ENCODE results near the gene NRTN.
"Not testable (repeated sequence)": the region's sequence is repeated elsewhere in the genome, so short reads cannot be mapped to it uniquely, and the experiment has no call there.

NRTN gene, protein sequence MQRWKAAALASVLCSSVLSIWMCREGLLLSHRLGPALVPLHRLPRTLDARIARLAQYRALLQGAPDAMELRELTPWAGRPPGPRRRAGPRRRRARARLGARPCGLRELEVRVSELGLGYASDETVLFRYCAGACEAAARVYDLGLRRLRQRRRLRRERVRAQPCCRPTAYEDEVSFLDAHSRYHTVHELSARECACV

DNA sequence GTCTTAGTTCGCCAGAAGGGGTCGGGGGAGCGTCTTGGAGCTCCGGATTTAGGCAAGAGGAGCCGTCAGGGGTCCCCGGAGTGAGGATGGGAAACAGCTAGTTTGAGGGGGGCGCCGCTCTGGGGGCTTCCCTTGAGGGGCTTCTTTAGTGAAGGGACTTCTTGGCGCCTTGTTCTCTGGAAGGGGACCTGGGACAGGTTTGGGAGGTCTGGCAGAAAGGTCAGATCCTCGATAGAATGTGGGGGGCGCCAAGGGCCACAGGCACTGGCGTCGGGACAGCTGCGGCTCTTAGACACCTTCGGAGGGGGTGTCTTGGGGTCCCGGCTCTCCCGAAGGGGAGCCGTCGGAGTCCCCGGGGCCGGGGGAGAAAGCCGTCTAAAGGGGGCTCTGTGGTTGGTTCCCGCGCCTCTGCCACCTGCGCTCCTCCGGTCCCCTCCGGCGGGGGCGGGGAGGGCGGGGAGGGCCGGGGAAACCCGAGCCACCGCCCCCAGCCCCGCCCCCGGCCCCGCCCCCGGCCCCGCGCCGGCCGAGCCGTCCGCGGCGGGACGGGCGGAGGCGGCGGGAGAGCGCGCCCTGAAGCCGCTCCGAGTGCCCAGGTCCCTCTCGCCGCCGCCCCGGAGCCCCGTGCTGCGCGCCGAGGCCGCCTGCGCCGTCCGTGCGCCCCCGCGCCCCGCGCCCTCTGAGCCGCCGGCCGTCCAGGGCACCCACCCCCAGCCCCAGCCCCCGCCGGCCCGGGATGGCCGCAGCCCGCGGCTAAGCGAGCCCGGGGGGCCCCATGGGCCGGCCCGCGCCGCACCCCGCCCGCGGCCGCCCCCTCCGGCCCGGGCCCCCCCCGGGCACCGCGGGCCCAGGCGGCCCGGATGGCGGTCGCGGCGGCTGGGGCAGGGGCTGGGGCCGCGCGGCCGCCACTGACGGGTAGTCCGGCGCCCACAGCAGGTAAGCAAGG is at the start of gene NRTN:
Gene NRTN (plus strand): TSS at position 552 of the 946 bp plus-strand sequence. CDS start 19,099 bp downstream, outside the sequence.
- no peak for DNase-seq

DNA sequence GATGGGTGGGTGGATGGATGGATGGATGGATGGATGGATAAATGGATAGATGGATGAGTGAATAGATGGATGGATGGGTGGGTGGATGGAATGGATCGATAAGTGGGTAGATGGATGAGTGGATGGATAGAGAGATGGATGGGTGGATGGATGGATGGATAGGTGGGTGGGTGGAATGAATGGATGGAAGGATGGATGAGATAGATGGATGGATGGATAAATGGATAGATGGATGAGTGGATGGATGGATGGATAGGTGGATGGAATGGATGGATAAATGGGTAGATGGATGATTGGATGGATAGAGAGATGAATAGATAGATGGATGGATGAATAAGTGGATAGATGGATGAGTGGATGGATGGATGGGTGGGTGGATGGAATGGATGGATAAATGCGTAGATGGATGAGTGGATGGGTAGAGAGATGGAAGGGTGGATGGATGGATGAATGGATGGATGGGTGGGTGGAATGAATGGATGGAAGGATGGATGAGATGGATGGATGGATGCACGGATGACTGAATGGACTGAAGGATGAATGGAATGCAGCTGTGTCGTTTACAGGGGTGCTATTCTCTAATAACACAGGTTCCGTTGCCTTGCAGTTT is 42.2 kb upstream of the NRTN start:
- no peak for DNase-seq

DNA sequence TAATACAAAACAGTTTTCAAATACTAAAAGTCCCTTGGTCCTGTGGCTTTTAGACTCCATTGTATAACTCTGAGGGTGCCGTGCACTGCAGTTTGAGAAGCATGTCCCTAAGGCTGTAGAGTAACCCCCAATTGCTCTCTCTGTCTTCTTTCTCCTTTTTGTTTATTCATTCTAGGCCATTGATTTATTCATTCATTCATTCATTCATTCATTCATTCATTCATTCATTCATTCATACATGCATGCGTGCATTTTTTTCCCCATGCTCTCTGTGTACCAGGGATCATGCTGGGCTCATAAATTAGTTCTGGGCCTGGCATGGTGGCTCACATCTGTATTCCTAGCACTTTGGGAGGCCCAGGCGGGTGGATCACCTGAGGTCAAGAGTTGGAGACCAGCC is 39.6 kb upstream of the NRTN start:
- no peak for DNase-seq

DNA sequence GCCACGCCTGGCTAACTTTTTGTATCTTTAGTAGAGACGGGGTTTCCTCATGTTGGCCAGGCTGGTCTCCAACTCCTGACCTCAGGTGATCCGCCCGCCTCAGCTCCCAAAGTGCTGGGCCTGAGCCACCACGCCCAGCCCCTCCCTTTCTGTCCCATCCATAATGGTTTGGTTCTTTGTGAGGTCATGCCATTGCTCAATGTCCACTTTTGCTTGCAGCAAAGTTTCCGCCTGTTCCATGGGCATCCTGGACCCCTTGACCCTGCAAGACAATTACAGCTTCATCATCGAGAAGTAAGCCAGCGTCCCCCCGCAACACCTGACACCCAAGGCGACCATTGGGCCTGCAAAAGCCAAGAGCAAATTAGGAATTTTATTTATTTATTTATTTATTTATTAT is 36.9 kb upstream of the NRTN start:
- no peak for DNase-seq

DNA sequence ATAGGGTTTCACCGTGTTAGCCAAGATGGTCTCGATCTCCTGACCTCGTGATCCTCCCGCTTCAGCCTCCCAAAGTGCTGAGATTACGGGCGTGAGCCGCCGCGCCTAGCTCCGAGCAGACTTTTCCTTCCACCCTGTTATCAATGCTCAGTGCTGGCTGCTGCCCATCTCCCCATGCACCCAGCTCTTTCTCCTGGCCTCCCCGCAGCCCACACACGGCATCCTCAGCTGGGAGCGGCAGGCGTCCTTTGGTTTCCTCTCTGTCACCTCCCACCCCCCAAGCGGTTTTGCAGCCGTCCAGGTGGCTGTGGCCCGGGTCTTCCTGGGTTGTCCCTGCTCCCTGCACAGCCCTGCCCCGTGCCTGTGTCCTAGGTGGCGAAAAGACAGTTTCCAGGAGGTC is 32.5 kb upstream of the NRTN start:
- no peak for DNase-seq

DNA sequence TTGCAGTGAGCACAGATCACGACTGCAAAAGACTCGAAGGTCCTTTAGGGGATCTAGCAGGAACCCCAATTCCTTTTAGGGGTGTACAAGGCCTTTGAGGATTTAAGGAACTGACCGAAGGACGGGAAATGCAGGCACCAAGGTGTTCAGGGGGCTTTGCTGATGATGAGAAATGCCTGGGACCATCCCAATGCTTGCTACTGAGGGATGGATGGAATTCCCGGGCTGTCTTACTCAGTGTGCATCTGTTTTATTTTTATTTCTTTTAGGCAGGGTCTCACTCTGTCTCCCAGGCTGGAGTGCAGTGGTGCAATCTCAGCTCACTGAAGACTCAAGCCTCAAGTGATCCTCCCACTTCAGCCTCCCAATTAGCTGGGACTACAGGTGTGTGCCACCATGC is 31.6 kb upstream of the NRTN start:
- no peak for DNase-seq

DNA sequence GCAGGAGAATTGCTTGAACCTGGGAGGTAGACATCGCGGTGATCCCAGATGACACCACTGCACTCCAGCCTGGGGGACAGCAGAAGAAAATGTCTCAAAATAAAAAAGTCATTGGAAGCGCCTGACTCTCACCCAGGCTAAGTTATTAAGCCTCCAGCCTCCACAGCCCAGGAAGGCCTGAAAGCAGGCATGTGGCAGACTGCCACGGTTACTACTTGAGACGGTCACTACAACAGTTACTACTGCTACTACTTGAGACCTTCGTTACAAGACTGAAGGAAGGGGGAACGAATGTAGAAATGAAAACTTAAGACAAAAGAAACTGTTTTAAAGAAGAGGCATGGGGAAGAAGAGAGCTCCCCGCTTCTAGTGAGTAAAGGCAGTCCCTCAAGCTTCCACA is 29.9 kb upstream of the NRTN start:
- DNase-seq: no peak

DNA sequence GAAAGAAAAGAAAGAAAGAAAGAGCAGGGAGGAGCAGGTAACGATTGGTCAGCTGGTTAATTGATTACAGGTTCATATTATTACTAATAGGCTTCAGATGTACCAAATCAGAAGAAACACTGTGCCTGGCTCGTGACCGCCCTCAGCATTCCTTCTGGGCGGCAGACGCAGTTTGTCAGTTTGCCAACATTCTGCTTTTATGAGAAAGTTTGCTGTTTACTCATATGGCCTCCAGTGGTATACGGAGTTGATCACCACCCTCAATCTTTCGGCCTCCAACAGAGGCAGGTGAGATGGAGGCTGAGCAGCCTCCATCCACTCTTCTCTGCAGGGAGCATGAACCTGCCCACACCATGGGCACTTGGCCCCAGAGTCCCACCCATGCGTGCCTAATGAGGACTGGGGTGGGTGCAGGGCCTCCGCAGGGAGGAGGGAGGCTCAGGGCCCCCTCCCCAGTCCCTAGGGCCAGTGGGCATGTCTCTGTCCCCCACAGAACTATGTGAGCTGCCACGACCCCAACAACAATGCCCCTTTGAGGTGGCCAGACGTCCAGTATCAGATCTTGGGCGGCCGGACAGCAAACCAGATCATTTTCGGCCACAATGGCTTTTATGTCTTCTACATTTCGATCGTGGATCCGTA is 29.1 kb upstream of the NRTN start:
- no peak for DNase-seq

DNA sequence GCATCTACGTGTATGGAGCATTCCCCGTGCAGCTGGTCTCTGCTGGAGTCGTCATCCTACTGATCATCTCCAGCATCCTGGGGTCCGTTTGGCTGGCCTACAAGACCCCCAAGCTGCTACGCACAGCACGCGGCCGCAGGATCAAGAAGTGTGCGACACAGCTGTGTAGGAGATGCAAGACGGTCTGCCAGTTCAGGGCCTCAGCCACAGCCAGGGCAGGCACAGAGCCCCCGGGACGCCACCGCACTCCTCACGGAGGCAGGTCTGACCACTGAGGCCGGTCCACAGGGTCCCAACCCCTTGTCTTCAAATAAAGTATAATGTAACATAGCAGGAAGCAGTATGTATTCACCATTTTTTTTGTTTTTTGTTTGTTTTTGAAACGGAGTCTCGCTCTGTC is 26.5 kb upstream of the NRTN start:
- no peak for DNase-seq

DNA sequence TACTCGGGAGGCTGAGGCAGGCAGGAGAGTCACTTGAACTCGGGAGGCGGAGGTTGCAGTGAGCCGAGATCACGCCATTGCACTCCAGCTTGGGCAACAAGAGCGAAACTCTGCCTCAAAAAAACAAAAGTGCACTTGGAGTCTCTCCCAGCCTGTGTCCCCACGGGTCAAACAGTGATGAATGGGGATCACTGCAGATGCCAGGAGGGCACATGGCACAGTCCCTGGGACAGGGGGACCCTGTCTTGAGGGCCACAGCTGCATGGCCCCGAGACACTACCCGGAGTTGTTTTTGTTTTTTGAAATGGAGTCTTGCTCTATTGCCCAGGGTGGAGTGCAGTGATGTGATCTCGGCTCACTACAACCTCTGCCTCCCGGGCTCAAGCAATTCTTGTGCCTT is 24.0 kb upstream of the NRTN start:
- DNase-seq: not testable (repeated sequence)

DNA sequence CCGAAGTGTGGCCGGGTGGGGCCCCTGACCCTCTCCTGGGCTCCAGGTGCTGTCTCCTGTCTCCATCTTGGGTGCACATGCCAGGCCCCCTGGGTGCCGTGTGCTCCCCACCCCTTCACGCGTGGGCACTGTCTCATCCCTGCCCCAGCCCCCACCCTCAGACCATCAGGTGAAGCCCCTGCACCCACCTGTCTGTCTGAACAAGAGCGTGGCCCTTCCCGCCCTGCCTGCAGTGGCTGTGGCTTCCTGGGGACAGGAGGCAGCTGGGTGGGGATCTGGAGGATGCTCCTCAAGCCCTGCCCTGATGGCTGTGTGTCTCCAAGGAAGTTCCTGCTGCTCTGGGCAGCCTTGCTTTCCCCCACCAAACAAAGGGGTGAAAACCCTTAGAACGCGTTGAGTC is 22.5 kb upstream of the NRTN start:
- DNase-seq: no peak

DNA sequence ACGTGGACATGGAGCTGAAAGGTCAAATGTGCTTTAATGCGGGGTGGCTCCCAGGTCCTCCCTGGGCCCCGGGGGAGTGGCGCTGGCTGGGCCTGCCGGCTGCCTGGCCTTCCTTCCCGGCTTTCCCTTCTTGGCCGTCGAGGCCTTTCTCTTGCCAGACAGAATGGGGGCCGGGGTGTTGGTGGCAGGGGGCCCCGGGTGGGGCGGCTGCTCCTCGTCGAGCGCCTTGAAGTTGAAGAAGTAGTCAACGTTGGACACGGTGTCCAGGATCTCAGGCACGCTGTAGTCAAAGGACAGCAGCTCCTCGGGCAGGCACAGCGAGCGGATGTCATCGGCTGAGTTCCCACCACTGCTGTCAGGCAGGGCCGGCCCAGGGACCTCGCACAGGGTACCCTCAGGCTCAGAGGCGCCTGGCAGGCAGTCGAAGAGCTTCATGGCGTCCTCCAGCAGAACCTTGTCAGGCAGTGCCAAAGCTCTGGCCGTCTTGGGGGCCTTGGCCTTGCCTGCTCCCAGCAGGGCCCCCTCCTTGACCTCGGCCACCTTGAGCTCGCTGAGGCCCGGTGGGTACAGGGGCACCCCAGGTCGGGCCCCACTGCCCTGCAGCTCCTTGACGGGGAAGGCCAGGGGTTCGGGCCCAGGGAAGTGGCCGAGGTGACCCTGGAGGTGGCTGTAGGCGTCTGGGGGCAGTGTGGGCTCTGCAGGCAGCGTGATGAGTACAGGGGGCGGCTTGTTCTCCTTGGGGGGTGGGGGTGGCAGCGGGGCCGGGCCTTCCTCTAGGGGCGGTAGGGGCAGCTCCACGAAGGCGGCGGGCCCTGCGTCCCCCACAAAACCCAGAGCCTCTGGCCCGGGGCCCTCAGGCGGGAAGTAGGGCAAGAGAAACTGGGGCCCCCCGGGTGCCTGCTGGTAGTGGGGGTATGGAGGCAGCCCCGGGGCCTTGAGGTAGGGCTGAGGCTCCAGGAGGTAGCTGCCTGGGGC is 21.6 kb upstream of the NRTN start:
- no peak for DNase-seq

DNA sequence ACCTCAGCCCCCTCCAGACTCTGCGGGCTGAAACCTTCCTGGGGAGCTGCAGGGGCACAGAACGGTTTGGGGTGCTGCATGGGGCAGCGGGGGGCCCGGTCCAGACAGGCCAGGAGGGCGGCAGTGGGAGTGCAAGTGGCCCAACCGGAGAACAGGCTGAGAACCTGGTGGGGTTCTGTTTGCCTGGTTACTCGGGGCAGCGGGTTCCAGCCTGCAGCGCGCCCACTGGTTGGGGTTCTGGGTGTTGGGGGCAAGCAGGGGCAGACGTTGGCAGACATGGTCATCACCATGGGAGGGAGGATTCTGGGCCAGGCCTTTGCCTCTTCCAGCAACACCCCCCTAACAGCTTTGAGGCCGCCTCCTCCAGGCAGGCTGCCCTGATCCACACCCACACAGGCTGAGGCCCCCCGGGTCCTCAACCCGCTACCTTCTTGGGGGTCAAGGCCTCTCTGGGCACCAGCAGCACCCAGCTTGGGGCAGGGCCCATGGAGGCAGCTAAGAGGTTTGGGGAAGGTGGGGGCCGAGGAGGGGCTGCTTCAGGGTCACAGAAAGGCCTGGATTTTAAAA is 20.2 kb upstream of the NRTN start, which contains the start of gene PRR22:
Gene PRR22 (minus strand): TSS at position 166 of the 567 bp plus-strand sequence. CDS start 86 bp downstream, at position 80.
- DNase-seq: no peak

DNA sequence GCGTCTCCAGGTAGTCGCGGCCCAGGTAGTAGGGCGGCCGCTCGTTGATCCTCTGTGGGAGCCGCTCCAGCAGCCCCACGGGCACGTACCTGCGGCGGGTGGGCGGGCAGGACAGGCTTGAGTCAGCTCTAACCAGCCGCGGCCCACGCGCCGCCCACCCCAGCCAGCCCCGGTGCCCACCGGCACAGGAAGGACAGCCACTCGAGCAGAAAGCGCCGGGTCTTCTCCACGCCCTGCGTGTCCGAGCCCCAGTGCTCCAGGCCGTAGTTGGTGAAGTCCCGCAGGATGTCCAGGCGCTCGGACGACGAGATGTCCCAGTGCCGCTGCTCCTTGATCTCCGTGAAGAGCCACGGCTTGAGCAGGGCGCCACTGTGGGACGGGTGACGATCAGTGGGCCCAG is 19.4 kb upstream of the NRTN start:
- no peak for DNase-seq

DNA sequence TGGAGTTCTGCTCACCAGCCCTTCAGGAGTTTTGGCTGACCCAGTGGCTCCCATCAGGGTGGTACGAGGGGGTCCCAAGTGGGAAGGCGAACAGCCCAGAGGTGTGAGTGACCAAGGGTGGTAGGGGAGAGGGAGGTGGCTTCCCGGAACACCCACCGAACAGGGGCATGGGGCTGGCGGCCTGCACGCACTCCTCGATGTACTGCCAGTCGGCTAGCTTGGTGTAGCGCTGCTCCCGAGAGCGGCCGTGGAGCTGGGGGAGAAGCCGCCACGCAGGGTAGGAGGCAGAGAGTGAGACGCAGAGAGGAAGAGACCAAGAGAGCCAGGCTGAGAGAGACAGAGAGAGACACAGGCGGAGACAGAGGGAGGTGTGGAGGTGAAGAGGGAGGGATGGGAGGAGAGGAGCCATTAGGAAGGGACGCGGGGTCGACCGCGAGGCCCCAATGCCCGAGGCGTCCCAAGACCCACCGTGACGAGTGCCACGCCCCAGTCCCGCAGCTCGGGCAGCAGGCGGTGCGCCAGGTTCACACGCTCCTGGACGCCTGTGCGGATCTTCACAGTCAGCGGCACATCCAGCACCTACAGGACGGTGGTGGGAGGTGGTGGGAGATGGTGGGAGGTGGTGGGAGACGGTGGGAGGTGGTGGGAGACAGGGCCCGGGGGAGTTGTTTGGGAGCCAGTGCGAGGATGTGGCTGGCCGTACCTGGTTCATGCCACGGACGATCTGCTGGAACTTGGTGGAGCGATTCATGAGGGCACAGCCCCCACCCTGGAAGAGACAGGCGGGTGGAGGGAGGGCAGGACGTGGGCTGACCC is 18.1 kb upstream of the NRTN start:
- no peak for DNase-seq

DNA sequence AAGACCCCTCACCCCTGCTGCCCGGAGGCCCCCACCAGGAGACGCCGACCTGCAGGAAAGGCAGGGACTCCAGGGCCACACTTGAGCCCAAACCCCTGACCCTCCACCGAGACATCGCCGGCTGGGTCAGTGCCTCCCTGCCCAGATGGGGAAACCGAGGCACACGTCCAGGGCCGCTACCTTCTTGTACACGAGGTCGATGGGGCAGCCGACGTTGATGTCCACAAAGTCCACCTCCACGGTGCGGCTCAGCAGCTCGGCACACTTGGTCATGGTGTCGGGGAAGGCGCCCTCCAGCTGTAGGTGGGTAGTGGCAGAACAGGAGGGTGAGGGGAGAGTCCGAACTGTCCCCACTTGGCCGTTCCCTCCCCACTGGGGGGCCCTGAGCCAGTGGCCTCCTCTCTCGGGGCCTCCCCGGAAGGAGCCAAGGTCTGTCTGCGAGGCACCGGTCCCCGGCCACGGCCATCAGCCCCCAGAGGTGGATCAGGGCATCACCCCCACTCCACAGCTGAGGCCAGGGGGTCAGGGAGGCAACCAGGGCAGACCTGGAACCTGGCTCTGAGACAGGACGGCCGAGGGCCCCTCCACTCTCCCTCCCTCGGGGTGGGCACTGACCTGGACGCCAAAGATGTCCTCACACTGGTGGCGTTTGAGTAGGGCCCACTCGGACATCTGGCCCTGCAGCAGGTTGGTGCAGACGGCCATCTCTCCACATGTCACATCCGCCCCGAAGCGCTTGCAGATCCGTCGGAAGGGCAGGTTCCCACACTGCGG is 17.3 kb upstream of the NRTN start:
- no peak for DNase-seq

DNA sequence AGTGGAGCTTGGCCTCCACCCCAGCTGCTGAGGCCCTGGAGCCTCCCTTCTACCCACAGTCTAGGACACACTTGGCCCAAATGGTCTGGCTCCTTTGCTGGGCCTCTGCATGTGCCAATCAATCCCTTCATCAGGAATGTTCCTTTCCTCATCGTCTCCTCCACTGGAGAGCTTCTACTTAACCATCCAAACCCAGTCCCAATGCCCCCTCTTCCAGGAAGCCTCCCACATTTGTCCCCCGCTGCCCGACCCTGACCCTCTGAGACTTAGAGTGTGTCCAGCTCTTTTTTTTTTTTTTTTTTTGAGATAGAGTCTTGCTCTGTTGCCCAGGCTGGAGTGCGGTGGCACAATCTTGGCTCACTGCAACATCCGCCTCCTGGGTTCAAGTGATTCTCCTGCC is 16.4 kb upstream of the NRTN start:
- DNase-seq: no peak

DNA sequence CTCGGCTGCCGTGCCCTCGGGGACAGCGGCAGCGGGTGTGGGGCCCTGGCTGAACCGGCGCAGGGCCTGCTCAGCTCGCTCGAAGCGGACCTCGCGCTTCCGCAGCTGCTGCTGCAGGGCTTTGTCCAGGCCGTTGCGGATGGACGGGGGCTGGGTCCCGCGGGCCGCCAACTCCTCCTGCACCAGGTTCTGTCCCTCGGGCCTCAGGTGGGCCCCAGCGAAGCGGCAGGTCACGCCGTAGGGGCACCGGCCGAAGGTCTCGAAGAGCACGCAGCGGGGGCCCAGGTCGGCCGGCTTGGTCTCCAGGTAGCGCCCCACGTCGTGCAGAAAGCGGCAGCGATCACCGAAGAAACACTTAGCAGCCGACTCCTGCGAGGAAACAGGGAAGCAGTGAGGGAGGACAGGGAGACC is 15.5 kb upstream of the NRTN start:
- no peak for DNase-seq

DNA sequence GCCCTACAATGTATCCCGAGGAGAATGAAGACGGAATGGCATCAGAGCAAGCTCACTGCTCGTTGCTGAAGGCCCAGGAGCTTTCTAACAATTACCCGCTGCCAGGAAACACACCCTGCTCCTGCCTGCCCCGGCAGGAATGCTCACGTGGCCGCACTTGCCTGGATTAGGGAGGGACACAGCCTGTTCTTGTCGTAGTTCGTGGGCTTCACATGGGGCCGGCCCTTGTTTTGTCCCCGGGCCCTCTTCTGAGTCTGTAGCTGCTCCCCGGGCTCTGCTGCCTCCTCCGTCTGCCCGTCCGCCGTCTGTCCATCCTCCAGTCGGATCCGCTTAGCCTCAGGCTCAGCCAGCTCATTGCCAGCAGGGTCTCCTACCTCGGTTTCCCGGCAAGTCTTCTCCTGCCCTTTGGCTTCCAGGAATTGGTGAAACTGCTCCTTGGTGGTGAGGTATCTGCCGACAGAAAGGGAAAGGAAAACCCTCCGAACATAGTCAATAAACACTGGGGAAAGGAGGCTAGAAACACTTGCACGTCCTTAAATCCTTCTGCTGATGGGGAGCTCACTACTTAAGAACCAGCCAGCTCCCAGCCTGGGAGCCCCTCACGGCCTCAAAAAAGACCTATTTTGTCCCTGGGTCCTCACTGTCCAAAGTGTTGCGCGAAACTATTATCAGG is 14.8 kb upstream of the NRTN start:
- DNase-seq: no peak
